NCI-H2171 (cell line): ENCODE results near the gene KCNJ16.

Experiments used
- DNase-seq: peaks from one replicate; lab custom pipeline; 2025; lab: John Stamatoyannopoulos, UW

Gene KCNJ16

GRCh38 chr17:70169709-70170597 is 94.9 kb downstream of the KCNJ16 start:
- DNase-seq, result peak; percentile 25

GRCh38 chr17:70171159-70171558 is 96.1 kb downstream of the KCNJ16 start:
- peak; percentile 39 for DNase-seq

GRCh38 chr17:70172449-70172848 is 97.4 kb downstream of the KCNJ16 start:
- DNase-seq, result no peak

- DNase-seq, result no peak
Observed at GRCh38 chr17:70172923-70173322, 97.9 kb downstream of the KCNJ16 start.

- DNase-seq, result no peak
Observed at GRCh38 chr17:70173681-70174080, 98.7 kb downstream of the KCNJ16 start.

- no peak for DNase-seq
Observed at GRCh38 chr17:70181376-70181775, 106.4 kb downstream of the KCNJ16 start.

- DNase-seq, result no peak
Observed at GRCh38 chr17:70181866-70182265, 106.8 kb downstream of the KCNJ16 start.

GRCh38 chr17:70183508-70183907 is 108.5 kb downstream of the KCNJ16 start:
- no peak for DNase-seq

- no peak for DNase-seq
Observed at GRCh38 chr17:70184207-70184606, 109.2 kb downstream of the KCNJ16 start.

GRCh38 chr17:70184770-70185169 is 109.7 kb downstream of the KCNJ16 start:
- no peak for DNase-seq
